Measurements from ENCODE around the gene STAB1.

STAB1 gene

DNA sequence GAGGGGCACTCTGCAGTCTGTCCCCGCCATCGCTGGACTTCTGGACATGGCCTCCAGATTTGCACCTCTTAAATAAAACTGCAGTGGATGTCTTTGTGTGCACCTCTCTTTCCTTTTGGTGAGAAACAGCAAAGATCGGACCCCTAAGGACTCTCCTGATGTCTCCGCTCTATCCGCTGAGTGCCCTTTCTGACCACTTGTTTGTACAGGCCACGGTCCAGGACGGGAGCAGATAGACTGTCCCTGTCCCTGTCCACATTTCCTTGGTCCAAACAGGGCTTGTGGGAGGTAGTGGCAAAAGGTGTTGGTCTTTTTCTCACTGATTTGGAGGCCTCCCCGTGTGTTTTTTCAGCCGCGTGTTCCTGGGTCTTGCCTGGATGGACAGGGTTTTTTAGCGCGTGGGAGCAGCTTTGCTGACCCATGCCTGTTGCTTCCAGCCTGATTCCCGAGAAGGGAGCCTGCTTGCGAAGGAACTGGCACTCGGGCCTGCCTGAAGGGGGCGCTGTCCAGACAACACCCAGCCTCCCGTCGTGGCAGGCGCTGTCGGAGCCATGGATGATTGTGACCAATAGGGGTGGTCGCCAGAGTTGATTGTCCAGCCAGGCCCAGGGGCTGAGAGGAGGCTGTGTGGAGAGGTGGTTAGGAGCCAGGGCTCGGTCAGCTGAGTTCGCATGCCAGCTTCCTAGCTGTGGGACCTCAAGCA lies 13.2 kb upstream of the STAB1 start:
- Histone ChIP-seq H3K27ac (ENCODE audit: low read length) (no peak overlapping the region), H3K4me3 (ENCODE audit: low read length) (no peak overlapping the region), H3K9me3 (ENCODE audit: control insufficient read depth, low read depth, low read length) (no peaks in the 10 kb centered on the region), H3K9ac (ENCODE audit: low read length) (no peak overlapping the region), H3K27me3 (ENCODE audit: control insufficient read depth, insufficient read depth, low read length) (no peaks in the 10 kb centered on the region), H3K36me3 (ENCODE audit: control insufficient read depth, low read depth, low read length) (peaks cover 49% of the 10 kb centered on the region), H3K4me1 (ENCODE audit: control insufficient read depth, low read depth, low read length) (no peaks in the 10 kb centered on the region)

DNA sequence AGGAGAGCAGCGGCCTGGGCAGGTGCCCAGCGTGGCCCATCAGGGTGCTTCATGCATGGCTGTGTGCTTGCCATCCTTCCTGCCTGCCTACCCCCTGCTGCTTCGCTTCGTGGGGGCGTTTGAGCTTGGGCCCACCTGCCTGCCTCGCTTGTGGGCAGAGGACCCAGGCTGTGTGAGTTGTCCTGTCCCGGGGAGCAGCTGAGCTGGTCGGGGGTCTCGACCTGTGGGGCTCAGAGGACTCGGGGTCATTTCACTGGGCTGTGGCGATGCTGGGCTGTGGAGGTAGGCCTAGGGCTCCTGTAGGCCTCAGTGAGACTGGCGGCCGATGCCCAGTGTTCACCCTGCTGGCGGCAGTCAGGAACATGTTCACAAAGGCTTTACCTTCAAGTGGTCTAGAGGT lies 12.1 kb upstream of the STAB1 start:
- Histone ChIP-seq H3K9me3 (ENCODE audit: control insufficient read depth, low read depth, low read length) (no peaks in the 10 kb centered on the region), H3K27me3 (ENCODE audit: control insufficient read depth, insufficient read depth, low read length) (no peaks in the 10 kb centered on the region), H3K36me3 (ENCODE audit: control insufficient read depth, low read depth, low read length) (peaks cover 41% of the 10 kb centered on the region), H3K9ac (ENCODE audit: low read length) (no peak overlapping the region), H3K27ac (ENCODE audit: low read length) (no peak overlapping the region), H3K4me1 (ENCODE audit: control insufficient read depth, low read depth, low read length) (no peaks in the 10 kb centered on the region), H3K4me3 (ENCODE audit: low read length) (no peak overlapping the region)

DNA sequence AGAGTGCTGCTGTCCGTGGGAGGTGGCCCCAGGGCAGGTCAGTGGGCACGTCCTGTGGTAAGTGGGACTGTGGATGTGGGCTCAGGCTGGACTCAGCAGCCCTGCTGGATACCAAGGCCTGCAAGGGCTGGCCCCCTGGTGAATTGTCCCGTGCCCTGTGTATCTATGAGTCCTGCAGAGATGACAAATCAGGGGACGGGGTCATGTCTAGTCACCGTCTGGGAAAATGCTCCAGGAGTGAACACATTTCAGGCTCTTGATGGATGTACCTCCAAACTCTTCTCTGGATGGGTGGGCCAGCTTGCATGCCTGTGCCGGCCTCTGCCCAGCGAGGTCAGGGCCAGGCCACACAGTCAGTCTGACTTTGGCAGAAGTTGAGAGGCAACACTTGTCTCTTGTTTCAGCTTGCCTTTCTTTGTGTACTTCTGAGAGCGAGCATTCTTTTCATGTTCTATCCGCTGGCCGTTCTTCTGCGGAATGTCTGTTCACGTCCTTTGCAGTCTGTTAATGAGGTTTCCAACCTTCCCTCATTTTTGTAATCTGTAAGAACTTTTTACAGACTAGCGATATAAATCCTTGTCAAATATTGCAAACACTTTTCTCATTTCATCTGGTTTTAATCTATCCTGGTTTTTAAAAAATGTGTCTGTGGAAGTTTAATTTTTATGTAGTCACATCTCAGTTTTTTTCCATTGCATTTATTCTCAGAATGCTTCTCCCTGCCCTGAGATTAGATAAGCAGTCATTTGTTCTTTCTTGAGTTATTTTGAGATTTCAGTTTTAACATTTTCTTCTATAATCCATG lies 11.4 kb upstream of the STAB1 start:
- no peak overlapping the region for H3K27ac ChIP-seq (ENCODE audit: low read length)
- no peaks in the 10 kb centered on the region for H3K27me3 ChIP-seq (ENCODE audit: control insufficient read depth, insufficient read depth, low read length)
- H3K4me1 ChIP-seq (ENCODE audit: control insufficient read depth, low read depth, low read length): no peaks in the 10 kb centered on the region
- H3K4me3 ChIP-seq (ENCODE audit: low read length): no peak overlapping the region
- no peaks in the 10 kb centered on the region for H3K9me3 ChIP-seq (ENCODE audit: control insufficient read depth, low read depth, low read length)
- peaks cover 35% of the 10 kb centered on the region for H3K36me3 ChIP-seq (ENCODE audit: control insufficient read depth, low read depth, low read length)
- no peak overlapping the region for H3K9ac ChIP-seq (ENCODE audit: low read length)

DNA sequence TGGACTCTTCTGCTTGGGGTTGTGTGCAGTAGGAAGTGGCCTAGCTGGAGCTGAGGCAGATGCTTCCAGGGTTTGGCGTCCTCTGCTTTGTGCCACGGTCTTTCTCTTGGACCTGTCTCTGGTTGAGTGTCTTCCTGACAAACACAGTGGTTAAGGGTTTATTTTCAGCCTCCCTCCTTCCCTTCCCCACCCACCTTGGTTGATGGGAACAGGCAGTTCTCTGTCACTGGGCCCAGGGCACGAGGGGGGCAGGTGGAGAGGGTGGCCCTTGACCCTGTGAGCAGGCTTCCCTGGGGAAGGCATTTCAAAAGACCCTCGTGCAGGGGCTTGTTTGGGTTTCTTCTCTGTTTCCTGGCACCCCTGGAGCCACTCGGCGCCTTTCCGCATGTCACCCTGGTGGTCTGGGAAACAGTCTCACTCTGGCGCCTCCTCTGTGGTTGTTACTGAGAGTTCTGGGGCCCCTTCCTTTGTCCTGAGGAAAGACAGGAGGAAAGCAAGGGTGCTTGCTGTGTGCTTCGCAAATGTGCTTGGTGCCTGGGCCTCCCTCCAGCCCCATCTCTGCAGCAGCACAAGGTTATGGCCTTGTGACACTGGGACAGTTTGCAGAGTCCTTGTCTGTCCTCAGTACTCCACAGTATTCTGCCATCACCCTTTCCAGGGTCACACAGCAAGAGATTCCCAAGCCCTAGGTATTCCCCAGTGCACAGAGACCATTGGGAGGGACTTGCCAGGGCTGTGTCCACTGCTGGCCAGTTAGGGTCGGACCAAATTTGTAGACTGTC lies 10.3 kb upstream of the STAB1 start:
- H3K4me1 ChIP-seq (ENCODE audit: control insufficient read depth, low read depth, low read length): no peaks in the 10 kb centered on the region
- no peak overlapping the region for H3K27ac ChIP-seq (ENCODE audit: low read length)

DNA sequence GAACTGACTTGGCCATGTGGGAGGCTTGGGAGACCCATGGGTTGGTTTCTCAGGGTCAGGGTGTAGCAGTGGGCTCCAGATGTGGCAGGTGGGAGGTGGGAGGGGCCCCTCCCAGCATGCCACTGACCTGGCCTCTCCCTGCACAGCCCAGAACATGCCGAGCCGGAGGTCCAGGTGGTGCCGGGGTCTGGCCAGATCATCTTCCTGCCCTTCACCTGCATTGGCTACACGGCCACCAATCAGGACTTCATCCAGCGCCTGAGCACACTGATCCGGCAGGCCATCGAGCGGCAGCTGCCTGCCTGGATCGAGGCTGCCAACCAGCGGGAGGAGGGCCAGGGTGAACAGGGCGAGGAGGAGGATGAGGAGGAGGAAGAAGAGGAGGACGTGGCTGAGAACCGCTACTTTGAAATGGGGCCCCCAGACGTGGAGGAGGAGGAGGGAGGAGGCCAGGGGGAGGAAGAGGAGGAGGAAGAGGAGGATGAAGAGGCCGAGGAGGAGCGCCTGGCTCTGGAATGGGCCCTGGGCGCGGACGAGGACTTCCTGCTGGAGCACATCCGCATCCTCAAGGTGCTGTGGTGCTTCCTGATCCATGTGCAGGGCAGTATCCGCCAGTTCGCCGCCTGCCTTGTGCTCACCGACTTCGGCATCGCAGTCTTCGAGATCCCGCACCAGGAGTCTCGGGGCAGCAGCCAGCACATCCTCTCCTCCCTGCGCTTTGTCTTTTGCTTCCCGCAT lies 7.9 kb upstream of the STAB1 start:
- Histone ChIP-seq H3K9ac (ENCODE audit: low read length) (no peak overlapping the region), H3K27ac (ENCODE audit: low read length) (no peak overlapping the region), H3K36me3 (ENCODE audit: control insufficient read depth, low read depth, low read length) (peaks cover 35% of the 10 kb centered on the region), H3K4me3 (ENCODE audit: low read length) (no peak overlapping the region), H3K9me3 (ENCODE audit: control insufficient read depth, low read depth, low read length) (no peaks in the 10 kb centered on the region), H3K27me3 (ENCODE audit: control insufficient read depth, insufficient read depth, low read length) (no peaks in the 10 kb centered on the region), H3K4me1 (ENCODE audit: control insufficient read depth, low read depth, low read length) (no peaks in the 10 kb centered on the region)

More for the DNA sequence above, 10.3 kb upstream of the STAB1 start:
- Histone ChIP-seq H3K4me3 (ENCODE audit: low read length) (no peak overlapping the region), H3K9me3 (ENCODE audit: control insufficient read depth, low read depth, low read length) (no peaks in the 10 kb centered on the region), H3K36me3 (ENCODE audit: control insufficient read depth, low read depth, low read length) (peaks cover 33% of the 10 kb centered on the region), H3K9ac (ENCODE audit: low read length) (no peak overlapping the region), H3K27me3 (ENCODE audit: control insufficient read depth, insufficient read depth, low read length) (no peaks in the 10 kb centered on the region)

DNA sequence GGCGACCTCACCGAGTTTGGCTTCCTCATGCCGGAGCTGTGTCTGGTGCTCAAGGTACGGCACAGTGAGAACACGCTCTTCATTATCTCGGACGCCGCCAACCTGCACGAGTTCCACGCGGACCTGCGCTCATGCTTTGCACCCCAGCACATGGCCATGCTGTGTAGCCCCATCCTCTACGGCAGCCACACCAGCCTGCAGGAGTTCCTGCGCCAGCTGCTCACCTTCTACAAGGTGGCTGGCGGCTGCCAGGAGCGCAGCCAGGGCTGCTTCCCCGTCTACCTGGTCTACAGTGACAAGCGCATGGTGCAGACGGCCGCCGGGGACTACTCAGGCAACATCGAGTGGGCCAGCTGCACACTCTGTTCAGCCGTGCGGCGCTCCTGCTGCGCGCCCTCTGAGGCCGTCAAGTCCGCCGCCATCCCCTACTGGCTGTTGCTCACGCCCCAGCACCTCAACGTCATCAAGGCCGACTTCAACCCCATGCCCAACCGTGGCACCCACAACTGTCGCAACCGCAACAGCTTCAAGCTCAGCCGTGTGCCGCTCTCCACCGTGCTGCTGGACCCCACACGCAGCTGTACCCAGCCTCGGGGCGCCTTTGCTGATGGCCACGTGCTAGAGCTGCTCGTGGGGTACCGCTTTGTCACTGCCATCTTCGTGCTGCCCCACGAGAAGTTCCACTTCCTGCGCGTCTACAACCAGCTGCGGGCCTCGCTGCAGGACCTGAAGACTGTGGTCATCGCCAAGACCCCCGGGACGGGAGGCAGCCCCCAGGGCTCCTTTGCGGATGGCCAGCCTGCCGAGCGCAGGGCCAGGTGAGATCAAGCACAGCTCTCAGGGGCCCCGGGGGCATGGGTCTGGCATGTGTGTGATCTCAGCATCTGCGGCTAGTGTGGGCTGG lies 7.1 kb upstream of the STAB1 start:
- H3K4me1 ChIP-seq (ENCODE audit: control insufficient read depth, low read depth, low read length): no peaks in the 10 kb centered on the region
- no peaks in the 10 kb centered on the region for H3K27me3 ChIP-seq (ENCODE audit: control insufficient read depth, insufficient read depth, low read length)
- no peaks in the 10 kb centered on the region for H3K9me3 ChIP-seq (ENCODE audit: control insufficient read depth, low read depth, low read length)
- H3K36me3 ChIP-seq (ENCODE audit: control insufficient read depth, low read depth, low read length): peaks cover 40% of the 10 kb centered on the region
- H3K9ac ChIP-seq (ENCODE audit: low read length): no peak overlapping the region
- no peak overlapping the region for H3K27ac ChIP-seq (ENCODE audit: low read length)
- H3K4me3 ChIP-seq (ENCODE audit: low read length): no peak overlapping the region

DNA sequence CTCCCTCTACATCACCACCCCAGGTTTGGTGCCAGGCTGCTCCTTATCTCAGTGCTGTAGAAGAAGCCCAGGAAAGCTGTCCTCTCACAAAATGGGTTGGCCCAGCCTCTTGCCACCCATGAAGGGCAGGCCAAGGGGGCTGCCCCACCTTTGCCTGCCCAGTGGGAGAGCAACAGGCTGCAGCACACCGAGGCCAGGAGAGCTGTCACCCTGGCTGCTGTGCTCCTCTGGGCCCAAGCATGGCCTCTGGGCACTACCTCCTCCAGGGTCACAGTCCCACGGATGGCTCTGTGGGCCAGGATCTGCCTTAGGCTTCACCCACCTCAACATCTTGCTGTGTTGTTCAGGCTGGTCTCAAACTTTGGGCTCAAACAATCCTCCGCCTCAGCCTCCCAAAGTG lies 6.4 kb upstream of the STAB1 start:
- Histone ChIP-seq H3K4me1 (ENCODE audit: control insufficient read depth, low read depth, low read length) (no peaks in the 10 kb centered on the region), H3K4me3 (ENCODE audit: low read length) (no peak overlapping the region), H3K27ac (ENCODE audit: low read length) (no peak overlapping the region), H3K27me3 (ENCODE audit: control insufficient read depth, insufficient read depth, low read length) (no peaks in the 10 kb centered on the region), H3K9ac (ENCODE audit: low read length) (no peak overlapping the region), H3K9me3 (ENCODE audit: control insufficient read depth, low read depth, low read length) (no peaks in the 10 kb centered on the region), H3K36me3 (ENCODE audit: control insufficient read depth, low read depth, low read length) (peaks cover 40% of the 10 kb centered on the region)

DNA sequence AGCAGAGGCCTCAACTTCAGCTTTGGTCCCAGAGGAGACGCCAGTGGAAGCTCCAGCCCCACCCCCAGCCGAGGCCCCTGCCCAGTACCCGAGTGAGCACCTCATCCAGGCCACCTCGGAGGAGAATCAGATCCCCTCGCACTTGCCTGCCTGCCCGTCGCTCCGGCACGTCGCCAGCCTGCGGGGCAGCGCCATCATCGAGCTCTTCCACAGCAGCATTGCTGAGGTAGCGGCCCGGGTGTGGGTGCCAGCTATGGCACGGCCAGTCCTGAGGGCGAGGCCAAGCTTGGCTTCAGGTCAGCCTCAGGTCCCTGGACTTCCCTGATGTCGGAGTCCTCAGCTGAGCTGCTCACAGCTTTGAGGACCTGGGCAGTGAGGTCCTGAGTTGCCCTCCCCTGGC lies 5.7 kb upstream of the STAB1 start:
- no peaks in the 10 kb centered on the region for H3K4me1 ChIP-seq (ENCODE audit: control insufficient read depth, low read depth, low read length)
- no peak overlapping the region for H3K27ac ChIP-seq (ENCODE audit: low read length)
- no peaks in the 10 kb centered on the region for H3K9me3 ChIP-seq (ENCODE audit: control insufficient read depth, low read depth, low read length)
- no peak overlapping the region for H3K9ac ChIP-seq (ENCODE audit: low read length)
- H3K4me3 ChIP-seq (ENCODE audit: low read length): no peak overlapping the region
- no peaks in the 10 kb centered on the region for H3K27me3 ChIP-seq (ENCODE audit: control insufficient read depth, insufficient read depth, low read length)
- H3K36me3 ChIP-seq (ENCODE audit: control insufficient read depth, low read depth, low read length): peaks cover 40% of the 10 kb centered on the region

DNA sequence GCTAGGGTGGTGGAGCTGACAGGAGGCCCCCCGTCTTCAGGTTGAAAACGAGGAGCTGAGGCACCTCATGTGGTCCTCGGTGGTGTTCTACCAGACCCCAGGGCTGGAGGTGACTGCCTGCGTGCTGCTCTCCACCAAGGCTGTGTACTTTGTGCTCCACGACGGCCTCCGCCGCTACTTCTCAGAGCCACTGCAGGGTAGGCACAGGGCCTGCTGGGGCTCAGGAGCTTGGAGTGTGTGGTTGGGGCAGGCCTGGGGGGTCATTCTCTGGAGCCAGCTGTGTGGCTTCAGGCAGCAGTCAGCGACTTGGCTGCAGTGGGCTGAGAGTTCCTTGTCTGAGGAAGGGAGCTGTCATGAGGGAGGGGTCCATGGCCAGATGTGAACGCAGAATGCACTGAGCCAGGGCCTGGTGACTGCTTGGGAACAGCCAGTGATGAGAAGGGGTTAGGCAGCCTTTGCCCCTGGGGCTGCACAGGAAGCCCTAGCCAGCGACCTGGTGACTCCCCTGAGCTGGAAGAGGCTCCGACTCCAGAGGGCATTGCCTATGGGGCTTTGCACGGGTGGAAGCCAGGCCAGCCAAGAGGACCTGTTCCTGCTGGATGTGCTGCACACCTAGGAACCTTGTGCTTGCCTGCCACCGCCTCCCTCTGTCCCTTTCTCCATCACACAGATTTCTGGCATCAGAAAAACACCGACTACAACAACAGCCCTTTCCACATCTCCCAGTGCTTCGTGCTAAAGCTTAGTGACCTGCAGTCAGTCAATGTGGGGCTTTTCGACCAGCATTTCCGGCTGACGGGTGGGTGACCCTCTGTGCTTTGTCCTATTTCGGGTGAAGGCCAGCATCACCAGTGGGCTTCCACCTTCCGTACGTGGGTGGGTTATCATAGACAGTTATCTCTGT lies 4.9 kb upstream of the STAB1 start:
- Histone ChIP-seq H3K4me3 (ENCODE audit: low read length) (no peak overlapping the region), H3K27ac (ENCODE audit: low read length) (no peak overlapping the region), H3K4me1 (ENCODE audit: control insufficient read depth, low read depth, low read length) (no peaks in the 10 kb centered on the region), H3K27me3 (ENCODE audit: control insufficient read depth, insufficient read depth, low read length) (no peaks in the 10 kb centered on the region), H3K9ac (ENCODE audit: low read length) (no peak overlapping the region), H3K36me3 (ENCODE audit: control insufficient read depth, low read depth, low read length) (peaks cover 40% of the 10 kb centered on the region), H3K9me3 (ENCODE audit: control insufficient read depth, low read depth, low read length) (no peaks in the 10 kb centered on the region)

Measured in iPS-18a (cell line).